Measurements from ENCODE around the gene PARG.

GRCh38 chr10:49783645-49784044 lies 158.2 kb downstream of the PARG start:
- TF ChIP-seq POLR2A (IDR thresholded peaks at IDR 0.05; ENCODE audit: low read depth, low read length) (no peak), CTCF (IDR thresholded peaks at IDR 0.05; ENCODE audit: extremely low read depth in 1 of 2, insufficient read depth in 1 of 2, low read depth in 1 of 2, low read length in 2 of 2) (no peak)

Measured in endothelial cell of umbilical vein (primary cell).